HTR-8/SVneo (cell line): ENCODE results near the gene CHSY3.

Experiments used
- DNase-seq: peaks from one replicate; pipeline ENCODE4 v3.0.0; 2011; ENCODE audit warnings: low spot score, mixed read lengths; ENCODE audit not compliant: insufficient read length
- FAIRE-seq: peaks from 2 replicates; lab custom pipeline; 2011; peaks lifted over from hg19 to GRCh38; lab: Jason Lieb, UNC

Gene CHSY3

DNA sequence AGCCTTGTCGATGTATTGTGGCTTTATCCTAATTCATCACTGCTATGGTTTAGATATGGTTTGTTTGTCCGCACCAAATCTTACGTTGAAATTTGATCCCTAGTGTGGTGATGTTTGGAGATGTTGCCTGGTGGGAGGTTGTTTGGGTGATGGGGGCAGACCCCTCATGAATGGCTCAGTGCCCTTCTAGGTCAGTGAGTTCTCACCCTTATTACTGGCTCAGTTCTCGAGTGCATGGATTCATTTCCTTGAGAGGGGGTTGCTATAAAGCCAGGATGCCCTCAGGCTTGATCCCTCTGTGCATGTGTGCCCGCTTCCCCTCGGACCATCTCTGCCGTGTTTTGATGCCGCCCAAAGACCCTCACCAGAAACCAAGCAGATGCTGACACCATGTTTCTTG, 114.4 kb downstream of the CHSY3 start:
- FAIRE-seq: no peak
- no peak for DNase-seq

DNA sequence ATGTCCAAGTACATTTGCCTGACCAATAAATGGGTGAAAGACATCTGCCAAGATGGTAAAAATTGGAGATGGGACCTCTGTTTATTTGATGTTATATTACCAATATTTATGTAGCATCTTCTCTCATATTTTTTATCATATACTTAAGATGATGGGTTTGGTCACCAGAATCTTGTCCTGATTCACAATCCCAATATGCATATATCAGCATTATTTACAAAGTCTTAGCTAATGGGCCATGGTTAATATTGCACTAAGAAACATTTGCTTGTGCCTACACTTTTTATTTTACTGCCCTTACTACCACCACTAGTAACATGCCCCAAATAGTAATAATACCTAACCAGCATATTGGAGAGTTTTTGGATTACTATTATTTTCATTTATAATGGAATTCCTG, 116.7 kb downstream of the CHSY3 start:
- FAIRE-seq: no peak

GRCh38 chr5:130021876-130022275, 117.6 kb downstream of the CHSY3 start:
- FAIRE-seq (no peak), DNase-seq (no peak)

More for the DNA sequence above, 116.7 kb downstream of the CHSY3 start:
- DNase-seq: no peak

DNA sequence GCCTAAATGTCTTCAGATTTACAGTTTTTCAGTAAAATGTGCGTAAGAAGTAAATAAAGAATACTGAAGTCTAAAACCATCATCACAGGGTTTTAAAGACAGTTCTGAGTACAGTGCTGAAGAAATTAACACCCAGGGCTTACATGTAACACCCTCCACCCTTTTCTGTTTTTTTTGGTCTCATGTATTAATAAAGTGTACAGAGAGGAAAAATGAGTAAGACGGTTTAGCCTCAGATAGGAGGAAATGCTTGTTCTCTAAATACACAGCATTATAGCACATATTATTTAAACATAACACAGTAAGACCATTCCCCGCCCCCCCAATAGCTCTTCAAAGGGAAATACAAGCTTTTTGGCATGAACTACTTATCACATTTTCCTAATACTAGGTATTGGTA, 119.3 kb downstream of the CHSY3 start:
- FAIRE-seq: no peak
- no peak for DNase-seq

- DNase-seq: no peak
- no peak for FAIRE-seq
Observed at GRCh38 chr5:130024006-130024405, 119.7 kb downstream of the CHSY3 start.

DNA sequence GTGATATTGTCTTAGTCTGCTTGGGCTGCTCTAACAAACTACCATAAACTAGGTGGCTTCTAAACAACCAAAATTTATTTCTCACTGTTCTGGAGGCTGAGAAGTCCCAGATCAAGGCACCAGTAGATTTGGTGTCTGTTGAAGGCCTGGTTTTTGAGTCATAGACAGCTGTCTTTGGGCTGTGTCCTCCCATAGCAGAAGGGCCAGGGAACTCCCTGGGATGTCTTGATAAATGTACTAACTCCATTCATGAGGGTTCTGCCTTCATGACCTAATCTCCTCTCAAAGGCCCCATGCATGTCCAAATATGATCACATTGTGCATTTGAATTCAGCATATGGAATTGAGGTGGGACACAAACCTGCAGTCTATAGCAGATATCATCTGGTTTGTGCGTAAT, 121.2 kb downstream of the CHSY3 start:
- FAIRE-seq: no peak

GRCh38 chr5:130032807-130033206, 128.5 kb downstream of the CHSY3 start:
- FAIRE-seq (no peak), DNase-seq (no peak)

More for the DNA sequence above, 121.2 kb downstream of the CHSY3 start:
- DNase-seq: no peak

GRCh38 chr5:130034566-130035210, 130.4 kb downstream of the CHSY3 start:
- no peak for FAIRE-seq

DNA sequence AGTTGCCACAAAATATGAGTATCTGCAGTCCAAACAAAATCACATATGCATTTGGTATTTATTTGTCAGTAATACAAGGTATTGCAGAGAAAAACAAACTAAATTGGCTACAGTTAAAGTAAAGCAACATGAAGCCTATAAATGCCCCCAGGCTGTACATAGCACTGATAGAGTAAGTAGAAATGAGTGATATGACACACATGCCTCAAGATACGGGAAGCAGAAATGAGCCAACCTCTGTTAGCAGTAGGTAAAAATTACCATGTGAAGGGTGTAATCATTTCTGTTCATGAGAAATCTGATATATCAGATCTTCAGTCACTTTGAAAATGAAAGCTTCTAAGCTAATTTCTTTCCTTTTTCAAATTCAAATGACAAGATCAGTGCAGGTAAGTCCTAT, 131.1 kb downstream of the CHSY3 start:
- FAIRE-seq: no peak
- DNase-seq: no peak

More at GRCh38 chr5:130034566-130035210, 130.4 kb downstream of the CHSY3 start:
- no peak for DNase-seq

DNA sequence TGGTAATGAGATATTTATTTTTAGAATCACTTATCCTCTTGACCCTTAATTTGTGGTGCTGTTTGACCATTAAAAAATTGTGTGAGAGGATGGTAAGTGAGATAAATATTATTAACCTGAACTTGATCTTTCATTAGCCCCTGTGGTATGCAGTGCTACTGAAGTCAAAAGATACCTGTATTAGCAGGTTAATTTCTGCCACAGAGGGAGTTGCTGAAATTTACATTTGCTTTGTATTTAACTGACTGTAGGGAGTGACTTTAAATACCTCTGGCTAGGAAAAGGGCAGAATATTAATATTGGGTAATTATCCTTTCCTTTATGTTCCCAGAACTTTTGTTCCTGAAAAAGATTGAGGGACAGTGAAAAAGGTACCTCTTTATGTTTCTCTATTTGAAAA, 133.6 kb downstream of the CHSY3 start:
- FAIRE-seq: no peak
- no peak for DNase-seq

DNA sequence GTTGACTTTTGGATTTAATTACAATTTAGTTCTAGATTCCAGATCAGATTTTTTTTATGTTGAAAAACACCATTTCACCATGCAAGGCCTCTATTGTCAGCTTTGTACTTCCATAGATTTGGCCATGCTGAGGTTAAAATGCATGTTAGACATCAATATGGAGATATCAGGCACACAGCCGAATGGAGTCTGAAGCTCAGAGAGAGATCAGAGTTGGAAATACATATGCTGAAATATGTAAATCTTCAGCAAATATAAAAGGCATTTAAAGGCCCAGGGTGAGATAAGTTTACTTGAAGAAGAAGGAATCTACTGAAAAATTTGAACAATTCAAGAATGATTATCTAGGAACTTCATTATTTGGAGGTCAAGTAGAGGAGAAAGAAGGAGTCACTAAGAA, 139.6 kb downstream of the CHSY3 start:
- no peak for FAIRE-seq
- no peak for DNase-seq

DNA sequence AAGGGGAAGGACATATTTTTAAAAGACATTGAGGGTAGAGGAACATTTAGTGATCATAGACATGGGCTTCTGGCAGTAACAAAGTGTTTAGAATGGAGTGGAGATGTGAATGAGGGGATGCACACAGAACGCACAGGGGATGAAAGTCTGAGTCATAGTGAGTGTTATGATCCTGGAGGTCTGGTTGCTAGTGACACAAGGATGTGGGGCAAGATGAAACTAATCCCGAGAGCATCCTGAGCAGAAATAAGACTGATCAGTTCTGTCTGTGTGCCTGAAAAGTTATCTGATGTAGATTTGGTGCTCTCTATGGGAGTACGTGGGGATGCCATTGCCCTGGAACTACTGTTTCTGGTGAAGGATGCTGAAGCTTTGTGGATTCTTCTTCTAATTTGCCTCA, 141.1 kb downstream of the CHSY3 start:
- FAIRE-seq (no peak), DNase-seq (no peak)

GRCh38 chr5:130050585-130050984, 146.3 kb downstream of the CHSY3 start:
- FAIRE-seq: no peak

GRCh38 chr5:130052752-130053151, 148.5 kb downstream of the CHSY3 start:
- FAIRE-seq: no peak
- no peak for DNase-seq

More at GRCh38 chr5:130050585-130050984, 146.3 kb downstream of the CHSY3 start:
- DNase-seq: no peak

DNA sequence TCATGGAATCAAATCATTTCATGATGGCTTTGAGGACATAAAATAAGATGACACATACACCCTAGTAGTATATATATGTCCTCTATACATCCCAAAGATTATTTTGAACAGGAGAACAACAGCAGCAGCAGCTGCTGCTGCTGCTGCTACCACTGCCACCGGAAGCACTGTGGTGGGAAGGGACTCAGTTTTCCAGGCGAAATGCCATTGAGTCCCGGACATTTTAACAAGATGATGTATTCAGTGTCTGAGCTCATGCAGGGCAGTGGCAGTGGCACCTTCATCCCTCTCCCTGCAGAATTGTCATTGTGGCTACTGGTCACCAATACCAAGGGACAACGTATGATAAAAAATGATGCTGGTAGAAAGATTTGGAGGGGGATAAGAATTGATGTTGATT, 151.3 kb downstream of the CHSY3 start:
- FAIRE-seq (no peak), DNase-seq (no peak)

- no peak for DNase-seq
- FAIRE-seq: no peak
Observed at GRCh38 chr5:130061746-130062145, 157.5 kb downstream of the CHSY3 start.

DNA sequence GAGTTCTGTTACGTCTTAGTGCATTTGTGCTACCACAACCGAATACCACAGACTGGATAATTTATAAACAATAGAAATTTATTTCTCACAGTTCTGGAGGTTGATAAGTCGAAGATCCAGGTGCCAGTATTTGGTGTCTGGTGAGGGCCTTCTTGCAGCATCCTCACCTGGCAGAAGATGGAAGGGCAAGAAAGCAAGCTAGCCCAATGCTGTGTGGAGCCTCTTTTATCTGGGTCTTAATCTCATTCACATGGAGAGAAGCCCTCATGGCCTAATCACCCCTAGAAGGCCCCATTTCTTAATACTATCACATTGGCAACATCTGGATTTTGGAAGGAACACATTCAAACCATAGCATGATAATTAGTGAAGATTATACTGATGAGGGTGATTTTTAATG, 159.3 kb downstream of the CHSY3 start:
- DNase-seq (no peak), FAIRE-seq (no peak)

DNA sequence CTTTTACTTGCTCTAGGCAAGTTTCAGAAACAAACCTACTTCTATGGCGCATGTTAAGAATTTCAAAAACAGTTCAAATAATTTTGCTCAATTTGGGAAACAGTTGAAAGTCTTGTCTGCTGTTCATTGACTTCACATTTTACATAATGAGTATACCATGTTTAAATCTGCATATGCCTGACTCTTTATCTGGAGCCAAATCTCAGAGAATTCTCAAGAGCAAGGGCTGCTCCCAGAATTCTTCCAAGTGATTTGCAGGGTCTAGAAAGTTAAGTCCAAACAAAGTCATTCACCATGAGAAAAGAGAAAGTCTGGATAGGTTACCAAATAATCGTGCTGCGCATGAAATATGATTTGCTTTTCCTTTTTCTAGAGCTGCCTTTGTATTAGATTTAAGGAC, 160.2 kb downstream of the CHSY3 start:
- DNase-seq: no peak
- FAIRE-seq: no peak

DNA sequence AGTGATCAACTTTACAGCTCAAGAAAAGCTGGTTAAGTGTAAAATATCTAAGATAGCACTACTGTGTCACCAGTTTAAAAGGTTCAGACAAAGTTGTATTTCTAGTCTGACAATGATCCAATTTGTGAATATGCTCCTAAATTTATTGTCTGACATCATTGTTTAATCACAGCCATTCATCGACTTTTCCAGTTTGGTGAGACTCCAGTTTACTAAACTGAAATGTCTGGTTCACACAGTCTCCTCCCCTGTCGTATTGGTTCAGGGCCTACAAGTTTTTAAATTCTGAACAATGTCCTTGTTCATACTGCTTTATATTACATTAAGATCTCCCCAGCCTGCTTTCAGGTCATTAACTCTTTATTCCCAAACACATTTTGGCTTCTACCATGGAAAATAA, 161.4 kb downstream of the CHSY3 start:
- no peak for DNase-seq
- FAIRE-seq: no peak

- no peak for FAIRE-seq
- DNase-seq: no peak
Observed at GRCh38 chr5:130066644-130067043, 162.4 kb downstream of the CHSY3 start.

DNA sequence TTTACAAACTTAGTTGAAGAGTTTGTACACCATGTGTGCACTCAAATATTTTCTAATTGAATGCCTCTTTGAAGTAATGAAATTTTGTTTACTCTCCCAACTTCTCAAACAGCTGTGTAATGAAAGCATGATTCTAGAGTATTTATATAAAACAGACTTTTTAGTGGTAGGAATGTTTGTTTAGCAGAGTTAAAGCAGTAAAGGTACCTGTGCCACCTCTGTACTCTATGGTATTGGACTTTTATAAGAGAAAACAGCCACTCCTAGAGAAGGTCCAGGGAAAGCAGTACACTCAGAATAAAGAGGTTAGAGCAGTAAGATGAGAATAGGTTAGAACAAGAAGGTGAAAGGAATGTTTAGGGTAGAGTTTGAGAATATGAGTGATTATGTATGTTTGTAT, 163.1 kb downstream of the CHSY3 start:
- DNase-seq: no peak
- FAIRE-seq: no peak

- no peak for FAIRE-seq
Observed at GRCh38 chr5:130068101-130068500, 163.8 kb downstream of the CHSY3 start.

DNA sequence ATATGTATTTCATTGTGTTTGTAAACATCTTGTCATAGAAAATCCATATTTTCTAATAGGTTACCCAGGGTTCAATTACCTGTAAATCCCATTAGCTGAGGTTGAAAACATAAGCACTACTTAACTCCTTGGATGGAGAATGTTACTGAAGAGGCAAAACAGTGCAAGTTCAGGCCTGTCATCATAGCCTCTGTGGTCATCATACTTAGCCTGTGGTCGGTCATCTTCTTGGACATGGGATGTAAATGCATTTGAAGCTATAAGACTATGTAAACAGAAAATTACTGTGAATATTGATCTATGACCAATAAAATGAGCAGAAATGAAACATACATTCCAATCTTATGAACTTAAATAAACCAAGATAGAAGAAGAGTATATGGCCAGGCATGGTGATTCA, 164.7 kb downstream of the CHSY3 start:
- FAIRE-seq: no peak
- no peak for DNase-seq

More at GRCh38 chr5:130068101-130068500, 163.8 kb downstream of the CHSY3 start:
- no peak for DNase-seq
